ENCODE data around the gene ETFB.
"Not testable (repeated sequence)": the region's sequence is repeated elsewhere in the genome, so short reads cannot be mapped to it uniquely, and the experiment has no call there.

The ETFB gene

DNA sequence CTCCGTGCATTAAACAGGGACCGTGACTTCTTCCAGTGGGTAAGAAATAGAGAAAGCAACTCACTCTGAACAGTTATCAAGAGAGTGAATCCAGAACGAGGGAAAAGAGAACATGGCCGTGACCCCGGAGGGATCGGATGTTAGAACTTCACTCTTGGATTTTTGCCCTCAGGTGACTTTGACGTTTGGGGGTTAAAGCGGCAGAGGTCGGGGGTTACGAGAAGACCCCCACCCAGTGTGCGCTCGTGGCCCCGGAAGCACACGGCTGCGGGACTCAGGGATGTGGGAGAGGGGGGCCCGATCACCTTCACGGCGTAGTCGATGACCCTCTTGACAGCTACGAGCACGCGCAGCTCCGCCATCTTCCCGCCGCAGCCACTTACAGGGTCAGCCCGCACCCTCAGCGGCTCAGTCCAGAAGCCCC is at the start of gene ETFB:
TSS of gene ETFB (minus strand) at position 424 of the 424 bp plus-strand sequence. CDS start at position 362, 62 bp downstream.
- DNase-seq (ENCODE audit: low read depth) = no peak

DNA sequence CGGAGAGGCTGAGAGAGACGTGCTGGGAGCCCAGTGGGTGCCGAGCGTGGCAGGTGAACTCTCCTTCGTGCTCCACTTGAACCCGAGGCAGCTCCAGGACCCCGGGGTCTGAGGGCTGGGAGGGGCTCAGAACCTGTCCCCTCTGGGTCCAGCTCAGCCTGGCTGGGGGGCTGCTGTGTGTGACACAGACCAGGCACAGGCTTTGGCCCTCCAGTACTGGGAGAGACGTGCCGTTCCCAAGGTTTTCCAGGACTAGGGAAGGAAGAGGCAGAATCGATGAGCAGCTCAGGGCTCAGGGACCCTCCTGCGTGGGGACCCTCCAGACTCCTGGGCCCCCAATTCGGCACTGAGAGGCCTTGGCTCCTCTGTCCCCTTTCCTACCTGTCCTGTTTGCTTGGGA is 49.0 kb upstream of the ETFB start:
- DNase-seq (ENCODE audit: low read depth) = no peak

DNA sequence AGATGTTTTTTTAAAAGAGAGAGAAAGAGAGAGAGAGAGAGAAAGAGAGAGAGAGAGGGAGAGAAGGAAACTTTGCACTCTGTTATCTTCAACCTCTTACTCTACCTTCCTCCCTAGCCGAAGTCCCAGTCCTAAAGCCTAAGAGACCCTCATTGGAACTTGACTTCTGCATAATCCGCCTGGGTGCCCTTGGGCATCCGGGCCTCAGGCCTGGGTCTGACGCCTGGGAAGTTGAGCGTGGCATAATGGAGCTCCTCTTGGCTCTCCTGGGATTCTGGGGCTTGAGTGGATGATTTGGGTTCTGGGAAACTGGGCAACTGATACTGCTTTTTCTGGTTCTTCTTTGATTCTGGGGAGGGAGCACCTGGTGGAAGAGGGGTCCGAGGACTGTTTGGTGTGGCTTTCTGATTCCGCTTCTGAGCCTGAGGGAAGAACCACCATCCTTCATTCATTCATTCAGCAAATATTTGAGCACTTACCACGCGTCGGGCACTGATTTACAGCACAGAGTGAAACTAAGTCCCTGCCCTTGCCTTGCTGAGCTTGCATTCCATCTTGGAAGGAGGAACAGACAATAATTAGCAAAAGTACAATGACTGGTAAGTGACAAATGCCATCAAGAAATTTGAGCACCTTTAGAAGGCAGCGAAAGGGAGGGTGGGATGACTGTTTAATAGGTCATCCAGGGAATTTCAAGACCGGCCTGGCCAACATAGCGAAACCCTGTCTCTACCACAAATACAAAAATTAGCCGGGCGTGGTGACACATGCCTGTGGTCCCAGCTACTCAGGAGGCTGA is 45.0 kb upstream of the ETFB start:
- DNase-seq (ENCODE audit: low read depth) = no peak

DNA sequence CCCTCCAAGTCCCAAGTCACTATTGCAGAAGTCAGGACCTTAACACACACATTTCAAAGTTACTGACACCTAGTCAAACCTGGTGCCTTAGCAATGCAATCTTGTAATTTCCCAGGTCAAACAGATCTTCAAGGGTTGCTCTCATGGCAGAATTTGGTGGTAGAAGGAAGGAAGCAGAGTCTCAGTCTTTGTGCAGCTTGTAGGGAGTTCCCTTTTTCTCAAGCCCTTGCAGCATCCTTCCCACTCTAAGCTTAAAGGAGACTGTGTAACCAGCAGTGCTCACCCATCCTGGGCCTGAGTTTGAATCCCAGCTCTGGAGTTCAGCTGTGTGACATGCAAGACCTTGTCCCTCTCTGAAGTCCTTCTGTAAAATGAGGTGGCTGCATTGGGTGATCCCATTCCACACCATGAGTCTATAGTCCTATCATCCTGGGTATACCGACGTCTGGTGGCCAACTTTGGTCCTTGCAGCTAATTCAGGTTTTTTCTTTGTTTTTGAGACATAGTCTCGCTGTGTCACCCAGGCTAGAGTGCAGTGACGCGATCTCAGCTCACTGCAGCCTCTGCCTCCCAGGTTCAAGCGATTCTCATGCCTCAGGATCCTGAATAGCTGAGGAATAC is 41.4 kb upstream of the ETFB start:
- no peak for DNase-seq (ENCODE audit: low read depth)

DNA sequence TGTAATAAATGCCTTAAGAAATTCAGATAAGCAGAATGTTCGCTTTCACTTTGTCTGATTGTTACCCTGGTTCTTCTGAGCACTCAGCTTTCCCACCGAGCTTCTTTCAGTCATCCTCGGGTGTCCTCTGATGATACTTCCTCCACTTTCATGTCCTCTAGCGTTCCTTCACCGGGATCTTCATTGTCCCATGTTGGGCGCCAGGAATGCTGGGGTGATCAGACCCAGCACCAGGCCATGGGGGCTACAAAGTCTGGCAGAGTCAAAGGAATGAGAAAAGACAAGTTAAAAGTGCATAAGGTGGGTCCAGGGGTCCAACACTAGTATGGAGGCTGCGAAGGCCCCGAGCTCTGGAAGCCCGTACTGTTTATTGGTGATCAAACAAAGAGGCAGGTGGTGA is 35.9 kb upstream of the ETFB start:
- DNase-seq (ENCODE audit: low read depth) = no peak

DNA sequence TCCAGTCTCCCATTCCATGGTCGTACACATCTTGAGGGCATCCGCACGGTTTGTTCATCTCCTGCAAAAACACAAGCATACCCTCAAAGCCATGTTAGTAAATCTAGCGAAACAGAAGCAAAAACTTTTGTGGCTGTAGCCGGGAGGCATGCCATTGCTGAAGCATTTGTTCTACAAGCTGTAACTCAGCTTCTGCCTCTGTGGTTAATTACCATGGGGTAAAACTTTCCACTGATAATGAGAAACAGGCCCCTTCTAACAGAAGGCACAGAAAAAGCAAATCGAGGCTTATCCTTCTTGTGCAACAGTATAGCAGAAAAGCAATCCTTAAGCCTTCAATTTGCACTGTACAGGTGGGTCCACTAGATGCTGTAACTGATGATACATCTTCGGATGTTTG is 33.7 kb upstream of the ETFB start:
- not testable (repeated sequence) for DNase-seq (ENCODE audit: low read depth)

DNA sequence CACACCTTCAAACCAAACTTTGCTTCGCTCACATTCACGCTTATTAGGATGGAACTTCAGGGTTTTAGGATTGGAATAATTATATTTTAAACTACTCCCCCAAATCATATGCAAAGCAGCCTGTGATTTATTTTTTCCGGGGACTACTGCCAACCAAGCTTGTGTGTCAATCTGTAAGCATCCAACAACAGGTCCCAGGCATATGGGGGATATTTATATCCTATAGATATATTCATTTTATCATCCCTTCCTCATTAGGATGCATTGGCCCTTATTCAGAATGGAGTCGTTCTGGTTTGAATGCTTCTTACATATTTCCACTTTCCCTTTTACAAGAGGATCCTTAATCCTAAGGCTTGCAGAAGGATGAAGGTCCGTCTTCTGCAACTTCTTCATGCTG is 33.0 kb upstream of the ETFB start:
- DNase-seq (ENCODE audit: low read depth) = no peak

DNA sequence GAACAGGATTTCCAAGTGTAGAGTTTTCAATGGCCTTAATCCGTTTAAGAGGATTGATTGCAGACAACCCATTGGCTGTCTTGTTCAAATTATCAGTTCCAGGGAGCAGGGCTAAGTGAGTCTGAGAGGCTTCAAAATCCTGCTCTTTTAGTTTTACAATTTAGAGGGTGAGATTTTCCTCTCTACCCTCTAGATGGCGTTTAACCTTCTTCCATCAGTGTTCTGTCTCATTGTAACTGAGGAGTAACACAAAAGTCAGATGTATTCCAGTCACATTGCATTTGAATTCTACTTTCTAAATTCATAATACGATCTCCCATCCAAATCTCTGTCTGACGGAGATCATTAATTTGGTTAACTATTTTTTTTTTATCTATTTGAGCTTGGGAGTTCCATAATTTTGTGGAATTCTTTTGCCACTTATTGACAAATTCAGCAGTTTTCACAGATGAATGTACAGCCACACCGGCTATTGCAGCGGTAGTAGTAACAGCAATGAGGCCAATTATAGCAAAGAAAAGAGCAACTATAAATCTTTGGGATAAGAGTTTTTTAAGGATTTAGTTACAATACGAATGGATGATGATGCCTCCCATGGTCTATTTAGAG is 32.0 kb upstream of the ETFB start:
- DNase-seq (ENCODE audit: low read depth) = no peak

DNA sequence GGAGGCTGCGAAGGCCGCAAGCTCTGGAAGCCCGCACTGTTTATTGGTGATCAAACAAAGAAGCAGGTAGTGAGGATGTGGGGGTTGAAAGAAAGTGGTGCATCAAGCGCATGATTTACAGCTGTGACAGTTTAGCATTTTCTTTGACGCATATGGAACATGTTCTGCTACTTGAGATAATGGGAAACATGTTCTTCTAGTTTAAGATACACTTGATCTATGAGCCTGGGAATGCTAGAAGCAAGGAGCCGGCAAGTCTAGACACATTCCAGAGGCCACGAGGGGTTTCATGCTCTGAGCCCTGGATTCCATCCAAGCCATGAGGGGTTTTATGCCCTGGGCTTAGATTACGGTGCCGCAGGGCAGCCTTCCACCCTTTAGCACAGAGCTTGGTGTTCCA is 31.3 kb upstream of the ETFB start:
- not testable (repeated sequence) for DNase-seq (ENCODE audit: low read depth)

DNA sequence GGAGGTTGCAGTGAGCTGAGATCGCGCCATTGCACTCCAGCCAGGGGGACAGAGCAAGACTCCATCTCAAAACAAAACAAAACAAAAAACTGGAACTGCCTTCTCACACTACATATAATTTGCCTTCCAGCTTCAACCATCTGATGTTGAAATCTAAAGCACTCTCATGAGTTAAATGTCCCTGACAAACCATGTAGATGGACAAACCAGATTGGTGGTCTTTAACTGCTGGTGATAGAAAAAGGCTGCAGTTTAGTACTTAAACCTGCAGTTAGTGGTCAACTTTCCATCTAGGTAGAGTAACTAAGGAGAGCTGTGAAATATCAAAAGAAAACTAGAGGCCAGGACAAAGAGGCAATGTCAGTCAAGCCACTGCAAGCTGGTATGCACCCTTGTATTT is 30.0 kb upstream of the ETFB start:
- no peak for DNase-seq (ENCODE audit: low read depth)

DNA sequence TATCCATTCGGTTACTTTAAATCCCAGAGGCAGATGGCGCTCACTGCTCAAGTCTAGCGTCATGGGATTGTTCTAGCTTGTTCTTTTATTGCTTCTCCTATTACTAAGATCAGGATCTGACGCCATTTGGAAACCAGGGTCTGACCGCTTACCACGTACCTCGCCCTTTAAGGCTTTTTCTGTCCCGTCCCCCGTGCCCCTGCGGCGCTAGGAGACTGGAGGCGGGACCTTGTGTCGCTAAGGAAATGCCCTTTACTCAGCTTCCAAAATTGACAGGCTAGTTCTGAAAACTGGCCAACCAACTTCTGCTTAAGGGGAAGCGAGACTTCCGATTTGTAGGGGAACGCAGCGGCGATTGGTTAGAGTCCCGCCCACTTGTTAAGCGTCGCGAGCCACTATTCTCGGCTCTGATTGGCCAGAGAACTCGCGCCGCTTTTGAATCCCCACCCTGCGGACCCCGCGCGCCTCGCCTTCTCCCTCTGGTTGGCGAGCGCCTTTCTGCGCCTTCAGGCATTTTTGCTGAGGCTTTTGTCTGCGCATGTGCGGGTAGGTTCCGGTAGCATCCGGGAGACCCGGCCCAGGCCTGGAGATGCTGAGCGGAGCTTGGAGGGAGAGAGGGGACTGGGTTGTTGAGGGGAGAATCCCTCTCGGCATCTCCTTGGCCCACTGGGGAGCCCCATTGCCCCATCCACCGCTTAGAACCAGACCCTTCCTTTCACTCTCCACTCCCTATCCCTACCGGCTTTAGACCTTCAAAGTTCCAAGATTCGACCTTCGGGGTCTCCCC is 28.1 kb upstream of the ETFB start:
- peak; percentile 86 for DNase-seq (ENCODE audit: low read depth)

DNA sequence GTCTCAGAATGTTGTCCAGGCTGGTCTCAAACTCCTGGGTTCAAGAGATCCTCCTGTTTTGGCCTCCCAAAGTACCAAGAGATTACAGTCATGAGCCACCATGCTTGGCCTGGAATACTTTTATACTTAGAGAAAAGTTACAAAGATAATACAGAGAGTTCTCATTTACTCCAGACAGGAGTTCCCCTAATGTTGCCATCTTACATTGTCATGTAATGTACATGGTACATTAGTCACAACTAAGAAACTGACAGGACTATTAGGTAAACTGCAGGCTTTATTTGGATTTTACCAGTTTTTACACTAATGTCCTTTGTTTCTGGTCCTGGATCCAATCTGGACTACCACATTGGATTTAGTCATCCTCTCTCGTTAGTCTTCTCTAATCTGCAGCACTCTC is 26.5 kb upstream of the ETFB start:
- DNase-seq (ENCODE audit: low read depth) = no peak

DNA sequence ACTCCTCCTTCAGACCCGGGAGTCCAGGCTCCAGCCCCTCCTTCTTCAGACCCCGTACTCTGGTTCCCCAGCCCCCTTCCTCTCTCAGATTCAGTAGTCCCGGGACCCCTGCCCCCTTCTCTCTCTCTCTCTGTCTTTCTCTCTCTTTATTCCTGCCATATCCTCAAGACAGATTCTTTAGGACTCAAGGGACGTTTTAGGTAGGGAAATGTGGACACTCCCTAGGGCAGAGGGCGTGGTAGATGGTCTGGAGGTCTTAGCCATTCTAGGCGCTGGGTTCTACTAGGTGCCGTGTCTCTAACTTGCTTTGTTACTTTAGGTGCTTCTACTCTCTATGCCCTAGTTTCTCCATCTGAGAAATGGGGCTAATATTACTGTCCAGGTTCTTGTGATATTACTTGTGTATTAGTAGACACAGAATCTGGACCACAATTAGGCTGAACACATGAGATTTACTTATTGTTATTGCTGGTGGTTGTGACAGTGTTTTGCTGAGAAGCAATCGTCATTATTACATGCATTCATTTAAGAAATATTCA is 25.0 kb upstream of the ETFB start:
- no peak for DNase-seq (ENCODE audit: low read depth)

DNA sequence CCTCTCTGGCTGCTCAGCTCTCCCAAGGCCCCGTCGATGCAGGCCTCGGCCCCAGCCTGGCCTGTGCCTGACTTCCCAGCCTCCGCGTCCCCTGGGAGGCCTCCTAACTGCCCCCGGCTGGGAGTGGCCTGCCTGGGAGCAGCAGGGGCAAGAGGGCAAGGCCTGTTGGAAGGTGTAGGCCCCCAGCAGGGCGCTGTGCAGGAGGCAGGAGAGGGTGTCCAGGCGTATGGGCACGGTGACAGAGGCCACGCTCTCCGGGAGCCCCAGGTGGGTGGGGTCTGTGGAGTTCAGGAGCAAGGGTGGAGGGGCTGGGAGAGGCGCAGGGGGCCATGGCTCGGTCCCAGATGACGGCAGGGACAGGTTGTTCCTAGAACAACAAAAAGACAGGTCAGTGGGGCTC is 23.0 kb upstream of the ETFB start:
- DNase-seq (ENCODE audit: low read depth) = no peak

DNA sequence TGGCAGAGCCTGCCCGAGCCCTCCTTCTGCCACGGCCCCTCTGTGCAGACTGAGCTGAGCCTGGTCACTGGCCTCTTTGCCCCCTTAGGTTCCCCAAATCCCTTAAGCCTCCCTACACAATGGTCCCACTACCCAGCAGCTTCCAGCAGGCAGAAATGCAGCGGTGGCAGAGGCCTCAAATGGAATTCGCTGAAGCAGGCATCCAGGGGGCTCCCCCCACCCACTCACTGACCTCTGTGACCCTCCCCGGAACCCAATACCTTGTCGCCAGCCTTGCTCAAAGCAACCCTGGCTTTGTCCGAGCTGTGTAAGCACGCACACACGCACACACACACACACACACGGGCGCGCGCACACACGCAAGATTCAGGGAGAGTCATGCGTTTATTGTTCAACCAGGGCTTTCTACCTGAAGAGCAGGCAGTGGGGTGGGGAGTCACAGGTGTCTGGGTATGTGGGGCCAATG is 21.8 kb upstream of the ETFB start, which contains the start of gene LIM2:
TSS of gene LIM2 (minus strand) at position 51 of the 466 bp plus-strand sequence. CDS start 531 bp downstream, outside the sequence.
- no peak for DNase-seq (ENCODE audit: low read depth)

DNA sequence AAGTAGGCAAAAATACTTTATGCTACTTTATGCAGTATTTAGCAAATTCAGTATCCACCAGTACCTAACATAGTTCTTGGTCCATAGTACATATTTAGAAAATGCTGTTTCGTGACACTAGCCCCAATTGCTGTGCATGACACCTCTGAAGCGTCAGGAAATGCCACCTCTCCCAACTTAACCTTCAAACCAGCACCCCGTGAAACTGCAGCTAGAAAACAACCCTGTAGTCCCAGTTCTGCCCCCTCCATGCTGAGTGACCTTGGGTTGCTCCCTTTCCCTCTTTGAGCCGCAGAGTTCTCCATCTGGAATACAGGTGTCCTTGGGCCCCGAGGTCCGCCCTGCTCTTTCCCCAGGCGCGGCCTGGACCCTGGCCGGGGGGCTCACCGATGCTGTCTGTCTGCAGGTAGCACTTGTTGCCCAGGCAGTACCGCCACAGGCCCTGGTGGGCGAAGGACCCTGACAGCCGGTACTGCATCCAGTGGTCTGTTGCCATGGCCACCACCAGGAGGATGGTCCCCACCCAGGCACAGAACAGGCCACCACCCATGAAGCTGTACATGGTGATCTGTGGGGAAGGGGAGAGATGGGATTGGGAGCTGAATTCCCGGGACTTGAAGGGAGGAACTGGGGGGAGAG is 20.8 kb upstream of the ETFB start:
- no peak for DNase-seq (ENCODE audit: low read depth)

DNA sequence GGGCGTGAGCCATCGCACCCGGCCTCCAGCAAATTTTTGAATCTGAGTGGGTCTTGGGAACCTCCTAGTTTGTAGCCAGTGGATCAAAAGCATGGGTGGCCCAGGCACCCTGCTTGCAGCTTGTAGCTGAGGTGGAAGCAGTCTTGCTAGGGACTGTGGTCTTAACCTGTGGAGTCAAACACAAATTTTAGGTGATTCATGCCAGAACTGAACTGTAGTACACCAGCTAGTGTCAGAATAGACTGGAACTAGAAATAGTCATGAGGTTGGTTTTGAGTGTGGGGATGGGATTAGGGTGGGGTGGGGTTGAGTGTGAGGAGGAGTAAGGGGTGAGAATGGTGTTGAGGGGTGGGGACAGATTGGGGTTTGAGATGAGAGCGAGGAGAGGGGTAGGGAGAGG is 15.8 kb upstream of the ETFB start:
- DNase-seq (ENCODE audit: low read depth) = no peak

DNA sequence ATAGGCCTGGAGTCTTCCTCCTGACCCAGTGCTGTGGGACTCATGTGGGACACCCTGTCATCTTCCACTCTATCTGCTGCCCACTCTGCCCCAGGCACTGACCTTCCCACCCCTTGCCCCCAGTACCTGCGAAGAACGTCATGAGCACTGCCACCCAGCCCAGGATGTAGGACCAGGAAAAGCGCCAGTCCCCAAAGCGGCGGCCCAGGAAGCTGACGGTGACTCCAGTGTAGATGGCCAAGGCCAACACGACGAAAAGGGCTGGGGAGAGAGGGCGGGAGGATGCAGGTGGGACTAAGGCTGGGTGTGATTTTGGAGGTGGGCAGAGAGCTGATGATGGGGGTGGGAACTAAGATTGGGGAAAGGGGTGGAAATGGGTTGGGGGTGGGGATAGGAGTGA is 14.2 kb upstream of the ETFB start:
- no peak for DNase-seq (ENCODE audit: low read depth)

DNA sequence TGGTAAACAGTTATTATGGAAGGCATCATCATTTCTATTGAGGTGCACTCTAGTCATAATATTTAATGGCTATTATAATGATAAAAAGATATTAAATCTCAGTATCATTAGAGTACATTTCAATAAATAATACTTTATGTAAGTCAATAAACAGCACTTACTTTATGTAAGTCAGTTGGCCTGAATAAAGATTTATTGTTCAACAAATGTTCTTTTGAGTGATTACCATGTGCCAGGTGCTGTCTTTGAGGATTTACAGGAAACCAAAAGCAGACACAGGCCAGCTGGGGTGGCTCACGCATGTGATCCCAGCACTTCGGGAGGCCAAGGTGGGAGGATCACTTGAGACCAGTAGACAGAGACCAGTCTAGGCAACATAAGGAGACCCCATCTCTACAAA is 11.2 kb upstream of the ETFB start:
- DNase-seq (ENCODE audit: low read depth) = no peak

DNA sequence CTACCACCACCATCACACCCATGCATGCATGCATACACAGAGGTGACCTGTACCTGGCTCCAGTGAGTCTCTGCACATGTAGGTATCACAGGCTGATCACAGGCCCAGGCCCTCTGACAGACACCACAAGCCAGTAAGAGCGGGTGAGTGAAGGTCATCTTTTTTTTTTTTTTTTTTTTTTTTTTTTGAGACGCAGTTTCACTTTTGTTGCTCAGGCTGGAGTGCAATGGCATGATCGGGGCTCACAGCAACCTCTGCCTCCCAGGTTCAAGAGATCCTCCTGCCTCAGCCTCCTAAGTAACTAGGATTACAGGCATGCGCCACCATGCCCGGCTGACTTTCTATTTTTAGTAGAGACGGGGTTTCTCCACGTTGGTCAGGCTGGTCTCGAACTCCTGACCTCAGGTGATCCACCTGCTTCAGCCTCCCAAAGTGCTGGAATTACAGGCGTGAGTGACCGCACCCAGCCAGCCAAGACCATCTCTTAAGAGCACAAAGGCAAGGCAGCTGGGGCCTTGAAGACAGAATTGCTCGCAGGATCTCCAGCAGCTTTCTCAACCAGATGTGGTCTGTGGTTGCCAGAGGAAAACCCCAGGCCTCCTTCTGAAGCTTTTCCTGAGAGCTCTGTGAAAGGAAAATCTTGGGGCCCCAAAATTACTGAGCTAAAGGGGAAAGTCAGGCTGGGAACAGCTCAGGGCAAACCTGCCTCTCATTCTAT is 9.5 kb upstream of the ETFB start:
- DNase-seq (ENCODE audit: low read depth) = peak; percentile 47
